SK-N-SH (cell line): ENCODE measurements around the gene FGF5.

Source experiments
- GATA2 ChIP-seq: sonication (generic); formaldehyde crosslinking; IDR thresholded peaks from 2 replicates; pipeline ENCODE4 v1.5.0; 2020; ENCODE audit warnings: mild to moderate bottlenecking, missing genetic modification reagents
- TF ChIP-seq, protein P1 (sequence below): fragments of 200-600 bp; sonication (generic); IDR thresholded peaks from 2 replicates; pipeline ENCODE4 v1.6.1; 2017; ENCODE audit warnings: antibody characterized with exemption, mild to moderate bottlenecking, moderate library complexity

GRCh38 chr4:80255329-80256095 lies 11.0 kb upstream of the FGF5 start:
- TF ChIP-seq, protein P1, sequence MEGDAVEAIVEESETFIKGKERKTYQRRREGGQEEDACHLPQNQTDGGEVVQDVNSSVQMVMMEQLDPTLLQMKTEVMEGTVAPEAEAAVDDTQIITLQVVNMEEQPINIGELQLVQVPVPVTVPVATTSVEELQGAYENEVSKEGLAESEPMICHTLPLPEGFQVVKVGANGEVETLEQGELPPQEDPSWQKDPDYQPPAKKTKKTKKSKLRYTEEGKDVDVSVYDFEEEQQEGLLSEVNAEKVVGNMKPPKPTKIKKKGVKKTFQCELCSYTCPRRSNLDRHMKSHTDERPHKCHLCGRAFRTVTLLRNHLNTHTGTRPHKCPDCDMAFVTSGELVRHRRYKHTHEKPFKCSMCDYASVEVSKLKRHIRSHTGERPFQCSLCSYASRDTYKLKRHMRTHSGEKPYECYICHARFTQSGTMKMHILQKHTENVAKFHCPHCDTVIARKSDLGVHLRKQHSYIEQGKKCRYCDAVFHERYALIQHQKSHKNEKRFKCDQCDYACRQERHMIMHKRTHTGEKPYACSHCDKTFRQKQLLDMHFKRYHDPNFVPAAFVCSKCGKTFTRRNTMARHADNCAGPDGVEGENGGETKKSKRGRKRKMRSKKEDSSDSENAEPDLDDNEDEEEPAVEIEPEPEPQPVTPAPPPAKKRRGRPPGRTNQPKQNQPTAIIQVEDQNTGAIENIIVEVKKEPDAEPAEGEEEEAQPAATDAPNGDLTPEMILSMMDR = no peak
- TF ChIP-seq GATA2 (CRISPR knock-in tag) = no peak
